HL-60/S4 treated with phorbol 12-myristate 13-acetate at 8.2 ng/mL for 4 days and 3 days (cell line): Measurements from ENCODE around the gene ZNF343.

Experiments
- in situ Hi-C: fragments of 300-500 bp; cut with MboI; formaldehyde crosslinking; loops from 2 replicates; pipeline ENCODE4 v1.15.0; 2022; ENCODE audit warnings: low sequenced_read_pairs

The ZNF343 gene

GRCh38 chr20:2475850-2476741, 32.6 kb downstream of the ZNF343 start:
- in situ Hi-C loops = no loop called here

DNA sequence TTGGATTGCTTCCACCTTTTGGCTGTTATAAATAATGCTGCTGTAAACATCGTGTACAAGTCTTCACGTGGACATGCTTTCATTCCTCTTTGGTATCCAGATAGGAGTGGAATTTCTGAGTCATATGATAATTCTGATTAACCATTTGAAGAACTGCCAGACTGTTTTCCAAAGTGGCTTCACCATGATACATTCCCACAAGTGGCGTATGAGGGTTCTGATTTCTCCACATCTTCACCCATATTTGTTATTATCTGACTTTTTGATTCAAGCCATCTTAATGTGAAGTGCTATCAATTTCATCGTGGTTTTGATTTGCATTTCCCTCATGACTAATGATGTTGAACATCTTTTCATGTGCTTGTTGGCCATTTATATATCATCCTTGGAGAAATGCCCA, 35.2 kb downstream of the ZNF343 start:
- in situ Hi-C loops = loop anchor here (25.0 kb wide), 1 partner anchor 711 kb away; no protein-coding TSS in a partner anchor

GRCh38 chr20:2470423-2471193, 38.1 kb downstream of the ZNF343 start, which contains the start of gene SNRPB:
Gene SNRPB, minus strand, starts transcription at chr20:2470789. Its CDS starts 99 bp downstream, at chr20:2470690.
- in situ Hi-C loops = loop anchor here (25.0 kb wide), 1 partner anchor 708 kb away; no protein-coding TSS in a partner anchor

GRCh38 chr20:2469991-2470422, 38.7 kb downstream of the ZNF343 start:
- in situ Hi-C loops = loop anchor here (25.0 kb wide), 1 partner anchor 708 kb away; no protein-coding TSS in a partner anchor

DNA sequence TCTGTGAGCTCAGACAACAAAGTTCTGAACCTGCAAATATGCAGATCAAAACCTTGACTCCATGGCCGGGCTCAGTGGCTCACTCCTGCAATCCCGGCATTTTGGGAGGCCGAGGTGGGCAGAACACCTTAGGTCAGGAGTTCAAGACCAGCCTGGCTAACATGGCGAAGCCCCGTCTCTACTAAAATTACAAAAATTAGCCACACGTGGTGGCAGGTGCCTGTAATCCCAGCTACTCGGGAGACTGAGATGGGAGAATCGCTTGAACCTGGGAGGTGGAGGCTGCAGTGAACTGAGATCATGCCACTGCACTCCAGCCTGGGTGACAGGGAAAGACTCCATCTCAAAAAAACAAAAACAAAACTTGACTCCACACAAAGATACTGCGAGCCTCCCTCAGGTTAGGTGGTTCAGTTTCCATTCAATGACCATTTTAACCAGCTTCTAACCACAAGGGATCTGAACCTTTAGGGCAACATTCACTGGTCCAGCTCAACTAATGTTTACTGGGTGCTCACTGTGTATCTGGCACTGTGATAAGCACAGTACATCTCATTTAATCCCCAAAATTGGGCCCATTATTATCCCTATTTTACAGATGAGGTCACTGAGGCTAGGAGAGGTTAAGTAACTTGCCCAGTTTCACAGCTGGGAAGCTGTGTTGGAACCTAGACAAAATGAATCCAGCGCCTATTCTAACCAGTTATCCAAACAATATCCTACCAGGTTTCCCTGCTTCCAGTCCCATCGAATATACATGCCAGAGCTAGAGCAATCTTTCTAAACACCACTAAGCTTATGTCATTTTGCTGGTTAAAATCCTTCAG, 39.9 kb downstream of the ZNF343 start:
- in situ Hi-C loops = loop anchor here (25.0 kb wide), 1 partner anchor 706 kb away; no protein-coding TSS in a partner anchor

DNA sequence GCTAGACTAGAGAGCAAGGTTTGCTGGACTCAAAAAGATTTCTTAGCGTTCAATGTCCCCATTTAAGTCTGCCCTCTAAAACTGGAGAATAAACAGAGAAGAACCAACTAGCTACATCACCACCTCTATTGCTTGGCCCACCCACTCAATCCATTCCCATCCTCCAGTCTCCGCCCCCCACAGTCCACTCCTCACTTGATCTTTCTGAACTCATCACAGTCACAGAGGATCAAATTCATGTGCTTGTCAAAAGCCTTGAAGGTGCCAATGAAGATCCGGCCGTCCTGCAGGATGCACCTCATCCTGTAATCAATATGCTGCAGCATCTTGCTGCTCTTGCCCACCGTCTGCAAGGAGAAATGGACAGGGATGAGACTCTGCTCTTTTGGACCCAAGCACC, 41.3 kb downstream of the ZNF343 start:
- in situ Hi-C loops = loop anchor here (25.0 kb wide), 1 partner anchor 705 kb away; no protein-coding TSS in a partner anchor

DNA sequence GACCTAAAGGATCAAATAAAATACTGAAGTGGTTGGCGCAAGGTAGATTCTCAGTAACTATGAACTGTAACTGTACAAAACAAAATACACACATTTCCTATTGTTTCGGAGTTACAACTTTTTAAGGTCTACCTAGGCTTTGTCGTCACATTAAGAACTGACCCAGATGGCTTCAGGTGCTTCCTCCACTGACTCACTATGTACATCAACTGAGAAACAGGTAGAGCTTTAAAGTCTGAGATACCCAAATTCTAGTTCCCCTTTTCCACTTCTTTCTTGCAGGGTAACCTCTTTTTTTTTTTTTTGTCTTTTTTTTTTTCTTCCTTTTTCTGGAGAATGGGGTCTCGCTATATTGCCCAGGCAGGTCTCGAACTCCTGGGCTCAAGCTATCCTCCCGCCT, 43.6 kb downstream of the ZNF343 start:
- in situ Hi-C loops = loop anchor here (25.0 kb wide), 1 partner anchor 703 kb away; no protein-coding TSS in a partner anchor

DNA sequence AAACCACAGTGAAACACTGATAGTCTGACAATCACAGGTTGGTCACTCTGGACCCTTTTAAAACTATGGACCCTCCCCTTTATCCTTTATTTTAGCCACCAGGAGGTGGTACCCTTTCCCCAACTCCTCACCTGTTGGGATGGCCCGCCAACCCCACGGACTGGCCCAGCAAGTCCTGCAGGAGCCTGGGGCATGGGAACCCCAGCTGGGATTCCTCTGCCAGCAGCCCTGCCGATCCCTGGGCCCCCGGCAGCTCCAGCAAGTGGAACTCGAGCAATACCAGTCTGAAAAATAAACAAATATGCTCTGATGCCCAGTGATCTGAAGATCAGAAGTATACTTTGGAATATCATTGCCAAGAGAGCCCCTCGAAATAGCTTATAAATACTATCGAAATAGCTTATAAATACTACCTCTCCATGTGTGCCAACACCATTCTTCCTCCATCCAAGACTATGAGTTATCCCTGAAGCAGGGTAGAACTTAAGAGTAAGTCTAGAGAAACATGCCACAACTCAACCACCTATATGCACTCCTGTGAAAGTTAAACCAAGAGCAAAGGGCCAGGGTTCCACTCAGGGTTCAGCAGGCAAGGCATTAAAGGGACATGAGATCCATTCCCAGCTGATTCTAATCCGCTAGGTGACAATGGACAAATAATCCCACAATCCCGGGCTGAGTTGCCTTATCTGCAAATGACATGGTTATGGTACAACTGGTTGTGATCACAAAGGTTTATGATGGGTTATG, 44.9 kb downstream of the ZNF343 start:
- in situ Hi-C loops = loop anchor here (25.0 kb wide), 1 partner anchor 701 kb away; no protein-coding TSS in a partner anchor

DNA sequence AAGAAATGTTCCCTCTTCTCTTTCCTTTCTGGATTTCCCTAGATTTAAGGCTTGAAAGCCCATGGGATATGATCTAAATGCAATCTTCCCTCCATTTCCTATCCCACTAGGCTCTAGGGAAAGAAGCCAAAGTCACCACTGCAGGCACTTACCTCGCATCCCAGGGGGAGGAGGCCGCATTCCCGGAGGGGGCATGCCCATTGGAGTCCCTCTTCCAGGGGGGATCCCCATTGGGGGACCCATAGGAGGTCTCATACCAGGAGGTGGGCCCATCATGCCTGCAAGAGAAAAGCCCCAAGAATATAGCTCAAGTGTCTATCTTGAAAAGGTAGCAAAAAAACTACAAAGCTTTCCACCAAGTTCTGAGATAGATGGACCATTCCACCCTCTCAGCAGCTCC, 46.2 kb downstream of the ZNF343 start:
- in situ Hi-C loops = loop anchor here (25.0 kb wide), 1 partner anchor 700 kb away; no protein-coding TSS in a partner anchor

GRCh38 chr20:2460752-2461424, 47.8 kb downstream of the ZNF343 start:
- in situ Hi-C loops = loop anchor here (25.0 kb wide), 1 partner anchor 699 kb away; no protein-coding TSS in a partner anchor

GRCh38 chr20:2459981-2460751, 48.5 kb downstream of the ZNF343 start:
- in situ Hi-C loops = loop anchor here (25.0 kb wide), 1 partner anchor 698 kb away; no protein-coding TSS in a partner anchor

GRCh38 chr20:2458919-2459499, 49.7 kb downstream of the ZNF343 start:
- in situ Hi-C loops = loop anchor here (25.0 kb wide), 1 partner anchor 697 kb away; no protein-coding TSS in a partner anchor

- in situ Hi-C loops = loop anchor here (25.0 kb wide), 1 partner anchor 694 kb away; no protein-coding TSS in a partner anchor
Measured at GRCh38 chr20:2455771-2456497, 52.8 kb downstream of the ZNF343 start.

DNA sequence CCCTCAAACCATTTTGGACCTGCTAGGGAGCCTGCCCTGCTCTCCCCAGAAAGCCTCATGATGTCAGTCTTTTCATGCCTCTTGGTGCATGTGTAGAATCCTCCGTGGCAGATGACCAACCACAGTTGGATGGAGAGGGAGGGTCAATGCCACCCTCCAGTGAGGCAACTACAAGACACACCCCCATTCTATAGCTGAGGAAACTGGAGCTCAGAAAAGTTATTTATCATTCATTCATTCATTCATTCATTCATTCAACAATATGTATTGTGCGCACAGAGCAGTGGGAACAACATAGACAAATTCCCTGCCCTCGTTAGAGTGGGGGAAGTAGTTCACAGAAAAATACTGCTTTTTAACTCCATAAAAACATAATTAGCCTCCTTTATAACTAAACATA, 54.9 kb downstream of the ZNF343 start:
- in situ Hi-C loops = loop anchor here (25.0 kb wide), 1 partner anchor 691 kb away; no protein-coding TSS in a partner anchor

DNA sequence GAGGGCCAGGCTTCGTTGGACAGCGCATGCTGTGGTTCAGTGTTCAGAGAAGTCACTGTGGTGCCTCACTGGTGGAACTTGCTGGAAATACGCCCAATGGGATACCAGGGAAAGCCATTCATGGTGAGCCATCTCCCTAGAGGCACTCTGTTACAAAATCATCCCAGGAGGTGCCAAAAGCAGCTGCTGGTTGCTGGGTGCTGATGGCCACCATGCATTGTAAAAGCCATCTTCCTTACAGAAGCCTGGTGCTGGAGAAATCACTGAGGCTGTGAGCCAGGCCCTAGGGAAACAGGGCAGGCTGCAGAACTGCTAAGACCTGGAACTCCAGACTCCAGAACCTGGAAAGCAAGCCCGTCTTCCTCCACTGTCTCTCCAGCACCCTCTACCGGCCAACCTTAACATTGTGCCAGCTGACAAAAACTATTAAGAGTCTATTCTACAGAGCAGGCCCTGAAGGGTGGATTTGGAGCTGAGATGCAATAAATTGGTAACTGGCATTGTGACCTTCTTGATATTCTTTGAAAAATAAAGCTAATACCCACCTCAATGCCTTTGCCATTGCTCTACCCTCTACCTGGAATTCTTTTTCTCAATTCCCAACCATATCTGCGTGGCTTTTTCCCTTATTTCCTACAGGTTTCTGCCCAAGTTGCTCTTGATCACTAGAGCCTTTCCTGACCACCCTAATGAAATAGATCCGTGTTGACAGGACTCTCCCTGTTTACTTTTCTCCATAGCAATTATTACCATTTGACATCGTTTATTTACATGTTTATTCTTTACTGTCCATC, 56.6 kb downstream of the ZNF343 start:
- in situ Hi-C loops = loop anchor here (25.0 kb wide), 1 partner anchor 690 kb away; no protein-coding TSS in a partner anchor

DNA sequence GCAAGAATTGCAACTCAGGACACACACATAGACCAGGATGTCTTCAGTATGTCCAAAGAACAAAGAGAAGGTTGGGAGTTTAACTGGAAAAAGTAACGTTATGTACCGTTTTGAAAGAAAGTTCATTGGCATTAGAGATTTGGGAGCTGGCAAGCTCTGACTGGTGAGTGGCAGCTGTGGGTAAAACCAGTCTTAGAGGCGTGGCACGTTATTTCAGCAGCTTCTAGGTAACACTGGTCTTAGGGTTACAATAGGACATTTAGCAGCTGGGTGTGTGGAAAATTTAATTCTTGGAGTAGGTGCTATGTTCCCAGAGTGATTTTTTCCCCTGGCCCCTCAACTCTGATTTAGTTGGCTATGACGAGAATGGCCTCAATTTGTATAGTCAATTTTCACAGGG, 57.3 kb downstream of the ZNF343 start:
- in situ Hi-C loops = loop anchor here (25.0 kb wide), 1 partner anchor 689 kb away; no protein-coding TSS in a partner anchor
